HS-5 (cell line): Measurements from ENCODE around the gene ERGIC3.

Experiments used
- DNase-seq: peaks from one replicate; pipeline ENCODE4 v3.0.0-alpha.2; 2012; ENCODE audit warnings: low read depth

Gene ERGIC3

DNA sequence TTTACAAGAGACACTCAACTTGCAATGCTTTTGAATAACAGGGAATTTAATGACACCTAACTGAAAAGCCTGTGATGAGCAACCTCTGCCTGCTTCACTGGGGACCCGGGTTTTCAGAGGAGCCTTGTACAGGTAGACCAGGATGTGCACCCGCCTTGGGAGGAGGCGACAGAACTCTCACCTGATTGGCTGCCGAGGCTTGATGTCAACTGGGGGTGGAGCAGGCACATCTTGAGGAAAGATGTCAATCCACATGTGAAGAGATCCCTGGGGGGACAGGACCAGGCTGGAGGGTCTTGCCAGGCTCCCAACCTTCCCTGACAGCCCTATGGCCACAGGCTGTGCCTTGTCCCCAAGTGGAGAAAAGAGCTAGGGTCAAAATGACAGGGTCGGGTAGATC lies 19.8 kb downstream of the ERGIC3 start:
- DNase-seq = no peak

DNA sequence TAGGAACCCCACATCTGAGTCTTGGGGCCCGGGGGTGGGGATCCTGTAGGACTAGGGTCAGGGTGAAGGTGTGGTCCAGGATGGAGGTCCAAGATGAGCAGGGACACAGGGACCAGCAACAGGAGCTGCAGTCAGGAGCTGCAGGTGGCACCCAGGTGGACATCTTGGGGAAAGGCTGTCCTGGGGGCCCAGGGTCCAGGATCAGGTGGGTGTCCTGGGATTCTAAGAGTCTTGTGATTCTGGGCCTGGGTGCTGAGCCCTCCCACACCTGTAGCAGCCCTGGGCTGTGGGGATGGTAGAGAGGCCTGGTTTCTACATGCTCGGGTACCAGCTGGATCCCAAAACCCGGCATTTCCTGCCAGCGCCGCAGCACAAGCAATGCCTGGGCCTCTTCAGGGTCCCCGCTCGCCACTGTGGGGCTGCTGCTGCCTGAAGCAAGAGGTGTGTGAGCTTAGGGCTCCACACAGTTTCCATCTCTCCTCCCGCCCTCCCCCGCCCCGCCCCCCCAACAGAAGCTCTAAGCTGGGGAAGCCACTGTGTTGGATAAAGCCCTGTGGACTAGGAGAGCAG lies 20.7 kb downstream of the ERGIC3 start:
- no peak for DNase-seq

DNA sequence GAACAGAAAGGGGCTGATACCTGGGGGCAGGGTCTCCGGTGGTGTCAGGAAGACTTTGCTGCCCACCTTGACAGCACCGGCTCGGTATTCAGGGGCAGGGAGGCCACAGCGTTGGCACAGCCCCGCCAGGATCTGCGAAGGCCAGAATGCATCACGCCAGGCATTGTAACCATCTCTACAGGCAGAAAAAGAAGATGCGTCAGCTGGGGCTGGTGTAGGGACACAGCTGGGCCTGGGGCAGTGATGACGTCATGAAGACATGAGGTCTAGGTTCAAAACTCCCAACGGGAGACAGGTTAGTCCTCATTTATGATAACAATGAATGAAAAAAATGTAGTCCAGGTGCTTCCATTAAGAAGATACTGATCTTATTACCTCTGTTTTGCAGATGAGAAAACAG lies 22.0 kb downstream of the ERGIC3 start:
- no peak for DNase-seq

- no peak for DNase-seq
These were observed 23.0 kb downstream of the ERGIC3 start for GRCh38 chr20:35564905-35565304.

GRCh38 chr20:35568645-35569044 lies 26.8 kb downstream of the ERGIC3 start:
- DNase-seq = no peak

- no peak for DNase-seq
These were observed 29.7 kb downstream of the ERGIC3 start for GRCh38 chr20:35571555-35571954.

GRCh38 chr20:35572838-35573237 lies 31.0 kb downstream of the ERGIC3 start:
- no peak for DNase-seq

- DNase-seq = no peak
These were observed 34.1 kb downstream of the ERGIC3 start for GRCh38 chr20:35575958-35576357.

DNA sequence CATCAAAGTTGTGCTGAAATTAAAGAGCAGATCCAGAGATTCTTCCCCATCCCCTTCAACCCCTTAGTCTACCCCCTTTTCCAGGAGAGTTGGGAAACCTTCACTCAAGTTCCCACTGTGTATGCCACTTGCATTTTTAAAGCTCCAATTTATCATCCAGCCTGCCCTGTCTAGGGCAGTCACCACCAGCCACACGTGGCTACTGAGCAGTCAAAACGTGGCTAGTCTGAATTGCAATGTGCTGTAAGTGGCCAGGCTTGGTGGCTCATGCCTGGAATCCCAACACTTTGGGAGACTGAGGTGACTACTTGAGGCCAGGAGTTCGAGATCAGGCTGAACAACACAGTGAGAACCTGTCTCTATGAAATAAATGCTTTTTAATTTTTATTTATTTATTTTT lies 34.9 kb downstream of the ERGIC3 start:
- DNase-seq = no peak

- no peak for DNase-seq
These were observed 36.6 kb downstream of the ERGIC3 start for GRCh38 chr20:35578469-35578868.

GRCh38 chr20:35579196-35579595 lies 37.3 kb downstream of the ERGIC3 start:
- no peak for DNase-seq

DNA sequence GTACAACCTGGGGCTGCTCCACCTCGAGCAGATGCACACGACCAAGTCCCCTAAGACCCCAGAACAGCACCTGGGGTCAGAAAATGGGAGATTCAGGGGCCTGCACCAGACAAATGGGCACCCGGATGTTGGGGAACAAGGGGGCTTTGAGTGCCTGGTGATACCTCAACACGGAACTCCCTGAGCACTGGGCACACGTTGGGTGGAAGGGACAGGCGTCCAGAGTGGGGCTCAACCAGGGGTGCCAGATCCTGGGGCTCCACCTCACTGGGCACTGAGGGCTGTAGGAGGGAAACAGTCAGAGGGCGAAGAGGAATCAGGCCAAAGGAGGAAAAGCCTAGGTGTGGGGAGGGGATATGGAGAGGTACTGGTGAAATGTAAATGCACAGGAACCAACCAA lies 40.3 kb downstream of the ERGIC3 start:
- no peak for DNase-seq

DNA sequence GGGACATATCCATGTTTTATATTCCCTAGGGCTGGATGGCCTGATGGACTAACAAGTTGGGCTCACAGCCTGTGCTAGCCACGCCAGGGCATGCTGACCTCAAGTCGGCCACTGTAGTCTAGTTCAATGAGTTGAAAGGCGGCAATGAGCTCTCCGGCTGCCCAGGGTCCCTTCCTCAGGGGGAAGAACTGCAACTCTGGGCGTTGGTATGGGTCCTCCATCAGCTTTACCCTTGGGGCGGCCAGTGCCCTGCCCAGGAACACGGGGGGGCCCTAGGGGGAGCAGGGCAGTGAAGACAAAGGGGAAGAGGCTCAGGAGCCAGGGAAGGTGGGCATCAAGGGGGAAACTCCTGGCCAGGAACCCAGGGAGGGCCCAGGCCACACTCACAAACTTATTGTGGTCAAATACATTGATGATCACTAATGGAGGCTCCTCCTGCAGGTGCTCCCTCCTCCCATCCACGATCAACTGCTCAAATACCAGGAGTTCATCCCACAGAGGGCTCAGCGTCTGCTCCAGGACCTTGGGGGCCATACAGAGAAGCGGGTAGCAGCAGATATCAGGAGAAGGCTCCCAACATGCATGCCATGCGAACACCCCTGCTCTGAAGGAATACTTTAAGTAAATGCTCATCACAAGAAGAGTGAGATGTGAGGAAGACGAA lies 41.0 kb downstream of the ERGIC3 start:
- DNase-seq = no peak

- no peak for DNase-seq
These were observed 42.0 kb downstream of the ERGIC3 start for GRCh38 chr20:35583636-35584560.

GRCh38 chr20:35586751-35587425 lies 45.0 kb downstream of the ERGIC3 start:
- DNase-seq = no peak

DNA sequence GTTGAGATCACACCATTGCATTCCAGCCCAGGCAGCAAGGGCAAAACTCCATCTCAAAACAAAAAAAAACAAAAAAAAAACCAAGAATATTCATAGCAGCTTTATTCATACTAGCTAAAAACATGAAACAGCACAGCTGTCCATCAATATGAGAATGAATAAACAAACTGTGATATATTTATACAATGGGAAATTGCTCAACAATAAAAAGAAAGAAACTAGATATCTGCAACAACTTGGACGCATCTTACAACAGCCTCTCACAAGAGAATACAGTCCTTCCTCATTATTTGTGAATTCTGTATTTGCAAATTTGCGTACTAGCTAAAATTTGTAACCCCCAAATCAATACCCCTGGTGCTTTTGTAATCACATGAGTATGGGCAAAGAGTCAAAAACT lies 45.6 kb downstream of the ERGIC3 start:
- no peak for DNase-seq

- no peak for DNase-seq
These were observed 46.5 kb downstream of the ERGIC3 start for GRCh38 chr20:35588397-35588796.

DNA sequence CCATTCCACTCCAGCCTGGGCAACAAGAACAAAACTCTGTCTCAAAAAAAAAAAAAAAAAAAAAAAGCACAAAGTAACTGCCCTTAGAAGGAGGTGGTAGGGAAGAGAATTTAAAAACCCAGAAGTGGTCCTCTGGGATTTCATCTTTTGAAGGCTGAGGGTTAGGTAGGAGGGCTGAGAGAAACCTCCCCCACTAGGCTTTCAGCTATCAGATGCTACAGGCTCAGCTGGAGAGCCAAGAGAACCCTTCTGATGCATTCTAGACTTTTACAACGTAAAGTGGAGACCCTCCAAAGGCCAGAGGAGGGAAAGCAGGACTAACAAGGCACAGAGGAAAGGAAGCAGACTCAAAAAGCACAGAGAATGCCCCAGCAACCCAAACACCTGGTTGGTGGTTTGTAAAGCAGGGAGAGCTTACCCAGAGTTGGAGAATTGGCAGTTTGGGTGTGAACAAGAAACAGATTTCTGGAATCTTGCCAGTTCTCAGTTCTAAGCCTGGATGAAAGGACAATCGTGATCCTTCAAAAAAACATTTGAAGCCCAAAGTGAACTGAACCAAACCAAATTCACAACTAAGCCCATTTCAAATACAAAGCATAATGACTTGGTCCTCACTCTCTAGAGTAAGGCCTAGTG lies 50.6 kb downstream of the ERGIC3 start:
- DNase-seq = no peak

GRCh38 chr20:35595456-35595855 lies 53.6 kb downstream of the ERGIC3 start:
- DNase-seq = no peak

GRCh38 chr20:35595901-35596300 lies 54.0 kb downstream of the ERGIC3 start:
- DNase-seq = no peak

DNA sequence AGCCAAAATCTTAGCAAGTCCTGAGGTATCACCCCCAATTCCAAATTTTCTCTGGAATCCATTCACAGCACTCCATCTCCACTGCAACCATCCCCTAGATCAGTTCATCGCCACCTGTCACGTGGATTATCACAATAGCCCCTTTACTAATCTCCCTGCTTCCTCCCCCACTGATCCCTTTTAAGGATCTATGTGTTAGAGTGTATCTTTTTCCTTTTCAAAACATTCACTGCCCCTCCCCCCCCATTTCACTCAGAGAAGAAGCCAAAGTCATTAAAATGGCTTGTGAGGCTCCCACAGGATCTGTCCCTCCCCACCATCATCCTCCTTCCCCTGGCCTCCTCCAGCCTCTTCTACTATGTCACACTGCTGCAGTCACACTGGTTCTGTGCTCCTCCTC lies 55.3 kb downstream of the ERGIC3 start:
- DNase-seq = no peak

DNA sequence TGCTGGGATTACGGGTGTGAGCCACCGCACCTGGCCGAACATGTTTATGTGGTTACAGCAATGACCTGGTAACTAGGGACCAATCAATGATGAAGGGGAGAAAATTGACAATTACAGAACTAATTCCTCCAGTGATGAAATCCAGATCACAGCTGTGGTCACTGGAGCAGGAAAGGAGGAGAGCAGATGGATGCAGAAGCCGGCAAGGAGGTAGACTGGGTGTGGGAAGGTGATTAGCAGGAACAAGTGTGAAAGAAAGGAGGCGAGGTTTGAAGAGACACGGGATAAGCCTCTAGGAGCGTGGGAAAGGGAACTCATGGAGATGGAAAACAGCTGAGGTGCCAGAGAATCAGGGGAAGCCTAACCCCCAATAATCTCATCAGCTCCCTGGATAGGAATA lies 56.6 kb downstream of the ERGIC3 start:
- no peak for DNase-seq
